Right renal cortex interstitium (tissue), 3 donors: Measurements from ENCODE around the gene GTPBP10. TPM values are rescaled to one million over a fixed set of nuclear protein-coding genes. Genes with fewer than 3 reads are reported as not detected.
"Not testable (repeated sequence)": the region's sequence is repeated elsewhere in the genome, so short reads cannot be mapped to it uniquely, and the experiment has no call there.

Experiments
- DNase-seq, 3 donors: peaks; one replicate each; pipeline ENCODE4 v3.0.0-alpha.2; 2013; ENCODE audit warnings: low read depth in 3 of 3, low spot score in 2 of 3
- polyA plus RNA-seq, 3 donors: library from polyadenylated mRNA; unstranded; fragments of 120-200 nt; gene quantifications; one replicate each; pipeline ENCODE4 v1.2.1, GENCODE V29; 2013; ENCODE audit not compliant: insufficient read length in 3 of 3

GTPBP10 gene, protein sequence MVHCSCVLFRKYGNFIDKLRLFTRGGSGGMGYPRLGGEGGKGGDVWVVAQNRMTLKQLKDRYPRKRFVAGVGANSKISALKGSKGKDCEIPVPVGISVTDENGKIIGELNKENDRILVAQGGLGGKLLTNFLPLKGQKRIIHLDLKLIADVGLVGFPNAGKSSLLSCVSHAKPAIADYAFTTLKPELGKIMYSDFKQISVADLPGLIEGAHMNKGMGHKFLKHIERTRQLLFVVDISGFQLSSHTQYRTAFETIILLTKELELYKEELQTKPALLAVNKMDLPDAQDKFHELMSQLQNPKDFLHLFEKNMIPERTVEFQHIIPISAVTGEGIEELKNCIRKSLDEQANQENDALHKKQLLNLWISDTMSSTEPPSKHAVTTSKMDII
- polyA plus RNA-seq: 10 to 100 TPM; 26.8 to 28.6 (median 27.8) TPM

DNA sequence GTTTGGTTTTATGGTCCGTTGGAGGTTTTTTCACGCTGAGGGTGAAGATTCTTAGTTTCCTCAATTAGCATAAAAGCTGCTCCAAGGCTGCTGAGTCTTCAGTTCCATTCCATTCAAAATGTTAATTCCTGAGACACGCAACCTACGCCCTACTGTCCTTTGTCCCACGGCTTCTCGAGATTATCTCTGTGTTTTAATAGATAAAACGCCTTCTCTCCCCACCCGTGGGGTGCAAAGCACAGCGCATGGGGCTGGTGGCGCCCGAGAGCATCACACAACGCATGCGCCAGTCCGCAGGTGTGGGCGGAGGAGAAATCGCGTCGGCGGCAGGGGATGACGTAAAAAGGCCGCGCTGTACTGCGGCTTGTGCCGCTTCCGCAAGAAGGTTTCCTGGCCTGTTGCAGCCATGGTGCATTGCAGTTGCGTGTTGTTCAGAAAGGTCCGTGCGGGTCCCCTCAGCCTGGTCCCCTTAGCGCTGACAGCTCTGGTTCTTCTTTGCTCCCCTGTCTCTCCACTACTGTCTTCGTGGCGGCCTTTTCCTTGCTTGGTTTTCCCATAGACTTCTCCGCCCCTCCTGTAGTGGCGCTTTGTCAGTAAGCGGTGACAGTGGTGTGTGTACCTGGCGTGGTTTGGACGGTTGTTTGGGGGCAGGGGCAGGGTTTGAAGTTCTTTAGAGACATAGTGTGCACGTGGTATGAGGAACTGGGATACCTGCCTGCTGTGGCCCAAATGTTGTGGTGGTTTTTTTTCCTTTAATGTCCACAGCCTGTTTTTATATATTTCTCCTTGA, at the start of gene GTPBP10:
Gene GTPBP10, plus strand, starts transcription at position 381 of the 790 bp plus-strand sequence. Its CDS starts 26 bp downstream, at position 407.
- DNase-seq: peak; percentile 87 to 88 (median 88)

DNA sequence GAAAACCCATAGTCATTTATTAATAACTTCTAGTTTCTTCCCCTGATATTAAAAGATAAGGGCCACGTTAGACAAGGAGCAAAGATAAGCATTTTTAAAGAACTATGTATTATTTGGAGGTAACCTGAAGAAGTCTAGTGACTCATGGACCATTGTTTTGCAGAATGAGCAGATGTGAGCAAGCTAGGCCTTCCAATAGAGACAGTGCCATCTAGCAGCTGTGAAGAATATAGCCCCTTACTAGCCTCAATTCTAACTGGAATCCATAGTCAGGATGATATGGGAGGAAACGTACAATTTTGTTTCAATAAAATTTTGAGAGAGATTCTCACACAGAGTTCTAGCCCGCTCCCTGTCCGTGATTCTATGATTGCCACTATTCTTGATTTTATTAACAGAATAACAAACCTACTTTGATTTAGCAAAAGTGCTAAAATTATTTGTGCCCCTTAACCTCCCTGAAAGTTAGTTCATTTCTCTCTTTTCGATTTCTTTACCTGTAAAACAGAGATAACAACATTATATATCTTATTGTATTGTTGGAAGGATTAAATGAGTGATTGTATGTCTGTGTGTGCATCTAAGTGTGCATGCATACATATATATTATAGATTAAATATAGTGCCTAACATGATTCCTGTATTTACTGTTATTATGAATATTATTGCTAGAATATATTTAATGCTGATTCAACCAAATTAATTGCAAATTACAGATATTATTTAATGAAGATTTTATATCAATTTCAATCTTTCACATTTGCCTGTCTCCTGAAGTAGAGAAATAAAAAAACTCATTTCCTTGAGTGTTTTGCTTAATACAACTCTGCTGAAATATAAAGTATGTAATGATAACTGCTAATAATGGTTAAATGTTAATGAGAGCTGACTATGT, 48.1 kb upstream of the GTPBP10 start:
- no peak for DNase-seq

DNA sequence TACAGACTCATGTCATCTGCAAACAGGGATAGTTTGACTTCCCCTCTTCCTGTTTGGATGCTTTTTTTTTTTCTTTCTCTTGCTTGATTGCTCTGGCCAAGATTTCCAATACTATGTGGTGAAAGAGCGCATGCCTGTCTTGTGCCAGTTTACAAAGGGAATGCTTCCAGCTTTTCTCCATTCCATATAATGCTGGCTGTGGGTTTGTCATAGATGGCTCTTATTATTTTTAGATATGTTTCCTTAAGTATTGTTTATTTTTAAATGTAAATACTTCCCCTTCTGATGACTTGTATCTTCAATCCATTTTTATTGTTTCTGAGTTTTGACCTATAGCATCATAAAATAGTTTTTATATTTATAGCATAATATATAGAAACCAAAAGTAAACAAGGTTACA, 43.3 kb upstream of the GTPBP10 start:
- no peak for DNase-seq

DNA sequence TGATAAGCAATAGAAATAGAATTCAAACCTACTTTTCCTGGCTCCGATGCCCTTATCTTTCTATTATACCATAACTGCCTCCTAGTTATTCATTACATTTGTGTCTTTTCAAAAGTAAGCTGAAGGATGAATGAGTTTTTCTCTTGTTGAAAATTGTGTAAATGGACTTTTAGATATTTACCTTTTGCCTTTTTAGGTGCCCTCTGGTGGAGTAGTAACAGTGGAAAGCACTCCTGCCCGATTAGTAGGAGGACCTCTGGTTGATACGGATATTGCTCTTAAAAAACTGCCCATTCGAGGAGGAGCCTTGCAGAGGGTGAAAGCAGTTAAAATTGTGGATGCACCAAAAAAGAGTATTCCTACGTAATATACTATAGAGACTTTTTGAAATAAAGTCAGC, 36.6 kb upstream of the GTPBP10 start:
- DNase-seq: no peak

DNA sequence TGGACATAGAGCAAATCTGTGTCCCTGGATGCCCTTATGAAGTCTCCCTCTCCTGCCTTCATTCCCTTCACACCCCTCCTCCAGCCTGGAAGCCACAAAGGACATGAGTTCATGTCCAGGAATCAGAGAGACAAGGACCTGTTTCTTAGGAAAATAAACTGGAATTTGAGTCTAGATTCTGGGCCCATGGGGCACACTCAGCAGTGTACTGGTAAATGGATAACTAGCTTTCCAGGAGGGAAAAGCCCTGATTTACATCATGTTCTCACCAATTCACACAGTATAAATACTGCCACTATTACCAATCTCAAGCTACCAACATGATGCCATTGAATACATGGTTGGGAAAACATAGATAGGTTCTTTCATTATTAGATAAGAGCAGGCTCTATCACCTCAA, 35.3 kb upstream of the GTPBP10 start:
- no peak for DNase-seq

DNA sequence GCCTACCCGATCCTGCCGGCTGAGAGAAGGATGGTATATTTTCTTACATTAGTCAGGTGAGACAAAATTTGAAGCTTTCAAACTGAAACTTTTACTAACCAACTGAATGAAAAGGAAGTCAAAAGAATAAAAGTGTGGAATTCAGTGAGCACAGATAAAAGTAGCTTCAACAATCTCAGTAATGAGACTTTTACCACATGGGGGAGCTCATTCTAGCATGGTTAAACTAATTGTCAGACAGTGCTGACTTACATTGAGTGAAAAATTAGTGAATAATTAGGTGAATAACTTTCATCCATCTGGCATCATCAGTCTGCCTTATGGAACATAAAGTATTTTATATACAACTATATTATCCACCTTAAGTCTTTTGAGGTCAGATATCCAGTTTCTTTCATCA, 33.8 kb upstream of the GTPBP10 start:
- no peak for DNase-seq

DNA sequence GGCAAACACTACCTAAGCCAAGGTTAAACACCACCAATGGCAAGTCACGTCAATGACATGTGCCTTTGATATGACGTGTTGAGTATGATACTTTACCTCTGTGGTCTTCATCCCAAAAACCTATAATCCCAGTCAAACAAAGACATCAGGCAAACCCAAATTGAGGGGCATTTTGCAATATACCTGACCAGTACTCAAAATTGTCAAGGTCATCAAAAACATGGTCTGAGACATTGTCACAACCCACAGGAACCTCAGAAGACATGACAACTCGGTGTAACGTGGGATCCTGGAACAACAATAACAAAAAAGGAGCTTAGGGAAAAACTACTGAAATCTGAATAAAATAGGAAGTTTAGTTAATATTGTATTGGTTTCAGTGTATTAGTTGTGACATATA, 32.6 kb upstream of the GTPBP10 start:
- no peak for DNase-seq

DNA sequence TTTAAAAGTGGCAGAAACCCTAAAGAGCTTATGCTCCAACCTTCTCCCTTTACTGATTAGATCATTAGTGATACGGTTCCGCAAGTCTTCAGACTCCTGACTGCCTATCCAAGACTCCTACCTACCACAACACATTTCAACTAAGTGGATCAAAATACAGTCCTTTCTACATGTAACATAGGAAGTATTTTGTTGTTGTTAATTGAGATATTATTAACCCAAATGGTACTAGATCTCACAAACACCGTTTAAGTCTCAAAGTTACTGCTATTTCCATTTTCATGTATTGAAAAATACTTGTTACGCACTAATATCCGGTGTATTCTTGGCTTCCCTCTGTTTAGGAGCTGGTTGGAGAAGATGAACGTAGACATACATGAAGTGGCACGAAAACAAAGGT, 26.5 kb upstream of the GTPBP10 start:
- DNase-seq: no peak

DNA sequence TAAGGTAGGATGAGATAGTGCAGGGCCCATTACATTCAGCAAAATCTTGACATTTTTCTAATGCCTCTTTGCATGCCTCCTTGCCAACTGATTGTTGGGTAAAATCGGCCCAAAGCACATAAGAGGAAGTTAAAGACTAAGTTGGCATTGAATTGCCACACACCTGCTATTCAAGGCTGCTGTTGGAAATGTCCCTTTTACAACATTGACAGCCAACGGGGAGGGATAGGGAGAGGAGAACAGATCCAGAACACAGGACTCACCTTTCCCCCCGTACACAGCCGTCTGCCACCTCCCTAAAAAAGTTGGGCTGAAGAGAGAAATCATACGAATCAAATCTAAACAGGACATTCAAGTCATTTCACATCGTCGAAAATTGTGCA, 26.1 kb upstream of the GTPBP10 start:
- no peak for DNase-seq

DNA sequence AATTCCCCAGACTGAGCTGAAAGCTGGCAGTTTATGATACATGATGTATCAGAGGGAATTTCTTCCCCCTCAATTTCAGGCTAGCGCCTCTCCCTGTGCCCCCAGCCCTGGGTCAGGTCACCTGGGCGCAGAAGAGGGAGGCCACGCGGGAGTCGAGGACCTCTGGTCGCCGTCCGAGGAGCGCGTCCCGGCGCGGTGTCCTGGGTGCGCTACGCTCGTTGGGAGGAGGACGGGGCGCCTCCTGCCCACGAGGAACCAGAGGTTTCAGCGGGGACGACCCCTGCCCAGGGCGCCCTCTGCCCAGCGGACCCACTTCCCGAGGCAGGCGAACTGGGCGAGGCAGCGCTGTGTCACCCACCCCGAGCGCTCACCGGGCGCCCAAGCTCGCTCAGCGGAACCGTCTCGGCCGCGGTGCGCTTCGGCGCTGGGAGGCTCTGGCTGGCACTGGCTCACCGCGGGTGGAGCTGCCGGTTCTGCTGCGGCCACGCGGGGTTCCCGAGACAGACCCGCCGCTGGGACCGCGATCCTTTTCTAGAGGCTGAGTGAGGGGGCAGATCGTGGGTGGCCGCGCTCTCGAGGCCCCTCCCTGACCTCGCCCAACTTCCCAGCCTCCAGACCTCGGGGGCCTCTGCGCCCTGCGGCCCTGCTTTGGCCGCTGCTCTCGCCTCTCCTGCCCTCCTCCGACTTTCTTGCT, 25.6 kb upstream of the GTPBP10 start, which contains the start of gene FAM237B:
Gene FAM237B, minus strand, starts transcription at position 504 of the 694 bp plus-strand sequence. CDS start 1,556 bp downstream, outside the sequence.
- no peak for DNase-seq

DNA sequence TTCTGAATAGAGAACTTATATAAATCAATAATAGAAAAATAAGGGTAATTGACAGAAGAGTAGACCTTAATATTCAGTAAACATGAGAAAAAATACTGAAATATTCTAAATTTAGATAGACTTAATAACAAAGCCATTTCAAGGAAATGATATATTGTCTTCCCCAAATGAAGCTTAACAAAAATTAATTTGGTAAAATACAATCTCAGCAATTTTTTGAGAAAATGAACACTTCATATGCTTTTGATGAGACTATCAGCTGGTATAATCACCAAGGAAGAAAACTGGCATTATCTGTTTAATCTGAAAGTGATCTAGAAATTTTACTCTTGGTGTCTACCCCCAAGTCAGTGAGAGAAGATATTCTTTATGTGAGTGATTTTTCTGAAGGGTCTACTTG, 23.7 kb upstream of the GTPBP10 start:
- no peak for DNase-seq

DNA sequence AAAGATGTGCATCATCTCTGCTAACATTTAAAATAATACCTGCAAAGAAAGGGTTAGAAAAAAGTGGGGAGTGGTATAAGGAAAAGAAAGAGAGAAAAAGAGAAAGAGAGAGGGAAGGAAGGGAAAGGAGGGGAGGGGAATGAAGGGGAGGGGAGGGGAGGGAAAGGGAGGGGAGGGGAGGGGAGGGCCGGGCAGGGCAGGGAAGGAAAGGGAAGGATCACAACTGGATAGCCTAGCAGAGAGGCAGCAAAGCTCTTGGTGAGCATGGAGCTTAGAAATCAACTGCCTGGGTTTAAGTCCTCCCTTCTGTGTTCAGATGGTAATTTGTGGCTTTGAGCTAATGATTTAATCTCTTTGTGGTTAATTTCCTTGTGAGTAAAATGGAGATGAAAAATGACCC, 20.0 kb upstream of the GTPBP10 start:
- DNase-seq: no peak

DNA sequence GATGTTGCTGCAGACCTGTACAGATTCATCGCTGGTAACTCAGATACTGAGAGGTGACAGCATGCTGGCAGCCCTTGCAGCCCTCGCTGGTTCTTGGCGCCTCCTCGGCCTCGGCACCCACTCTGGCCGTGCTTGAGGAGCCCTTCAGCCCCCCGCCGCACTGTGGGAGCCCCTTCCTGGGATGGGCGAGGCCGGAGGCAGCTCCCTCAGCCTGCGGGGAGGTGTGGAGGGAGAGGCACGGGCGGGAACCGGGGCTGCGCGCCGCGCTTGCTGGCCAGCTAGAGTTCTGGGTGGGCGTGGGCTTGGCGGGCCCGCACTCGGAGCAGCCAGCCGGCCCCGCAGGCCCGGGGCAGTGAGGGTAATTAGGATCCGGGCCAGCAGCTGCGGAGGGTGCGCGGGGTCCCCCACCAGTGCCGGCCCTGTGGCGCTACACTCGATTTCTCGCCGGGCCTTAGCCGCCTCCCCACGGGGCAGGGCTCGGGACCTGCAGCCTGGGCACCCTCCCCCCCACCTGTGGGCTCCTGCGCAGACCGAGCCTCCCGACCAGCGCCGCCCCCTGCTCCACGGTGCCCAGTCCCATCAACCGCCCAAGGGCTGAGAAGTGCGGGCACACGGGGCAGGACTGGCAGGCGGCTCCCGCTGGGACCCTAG, 12.2 kb upstream of the GTPBP10 start:
- DNase-seq: no peak

DNA sequence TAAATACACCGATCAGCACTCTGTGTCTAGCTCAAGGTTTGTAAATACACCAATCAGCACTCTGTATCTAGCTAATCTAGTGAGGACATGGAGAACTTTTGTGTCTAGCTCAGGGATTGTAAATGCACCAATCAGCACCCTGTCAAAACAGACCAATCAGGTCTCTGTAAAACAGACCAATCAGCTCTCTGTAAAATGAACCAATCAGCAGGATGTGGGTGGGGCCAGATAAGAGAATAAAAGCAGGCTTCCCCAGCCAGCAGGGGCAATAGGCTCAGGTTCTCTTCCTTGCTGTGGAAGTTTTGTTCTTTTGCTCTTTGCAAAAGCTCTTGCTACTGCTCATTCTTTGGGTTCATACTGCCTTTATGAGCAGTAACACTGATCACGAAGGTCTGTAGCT, 11.6 kb upstream of the GTPBP10 start:
- not testable (repeated sequence) for DNase-seq

DNA sequence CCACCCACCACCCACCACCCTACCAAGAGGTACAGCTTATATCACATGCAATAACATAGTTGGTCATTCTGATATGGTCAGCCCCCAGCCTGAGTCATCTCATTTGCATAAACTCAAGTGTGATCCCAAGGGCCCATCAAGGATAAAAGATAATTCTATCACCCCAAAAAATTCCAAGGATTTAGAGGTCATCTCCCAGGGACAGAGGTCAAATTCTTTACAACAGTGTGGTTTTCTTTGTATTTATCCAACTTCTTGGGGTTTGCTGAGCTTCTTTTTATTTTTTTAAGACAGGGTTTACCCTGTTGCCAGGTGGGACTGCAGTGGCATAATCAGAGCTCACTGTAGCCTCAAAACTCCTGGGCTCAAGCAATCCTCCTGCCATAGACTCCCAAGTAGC, 9.4 kb upstream of the GTPBP10 start:
- DNase-seq: no peak

DNA sequence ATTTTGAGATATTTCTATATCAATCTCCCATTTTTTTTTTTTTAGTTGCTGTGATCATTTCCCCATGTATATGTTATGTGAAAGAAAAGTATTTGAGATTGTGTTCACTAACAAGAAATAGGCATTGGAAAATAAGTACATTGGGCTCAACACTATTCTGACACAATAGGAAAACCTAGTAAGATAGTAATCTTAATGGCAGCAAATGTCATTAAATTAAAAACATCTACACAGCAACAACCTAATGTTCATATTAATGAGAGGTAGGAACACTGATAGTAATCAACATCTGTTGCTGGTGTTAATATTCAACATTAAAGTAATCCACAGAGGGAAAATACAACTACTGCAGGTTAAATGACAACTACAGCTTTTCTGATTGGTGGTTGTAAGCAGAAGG, 1.5 kb upstream of the GTPBP10 start:
- no peak for DNase-seq

DNA sequence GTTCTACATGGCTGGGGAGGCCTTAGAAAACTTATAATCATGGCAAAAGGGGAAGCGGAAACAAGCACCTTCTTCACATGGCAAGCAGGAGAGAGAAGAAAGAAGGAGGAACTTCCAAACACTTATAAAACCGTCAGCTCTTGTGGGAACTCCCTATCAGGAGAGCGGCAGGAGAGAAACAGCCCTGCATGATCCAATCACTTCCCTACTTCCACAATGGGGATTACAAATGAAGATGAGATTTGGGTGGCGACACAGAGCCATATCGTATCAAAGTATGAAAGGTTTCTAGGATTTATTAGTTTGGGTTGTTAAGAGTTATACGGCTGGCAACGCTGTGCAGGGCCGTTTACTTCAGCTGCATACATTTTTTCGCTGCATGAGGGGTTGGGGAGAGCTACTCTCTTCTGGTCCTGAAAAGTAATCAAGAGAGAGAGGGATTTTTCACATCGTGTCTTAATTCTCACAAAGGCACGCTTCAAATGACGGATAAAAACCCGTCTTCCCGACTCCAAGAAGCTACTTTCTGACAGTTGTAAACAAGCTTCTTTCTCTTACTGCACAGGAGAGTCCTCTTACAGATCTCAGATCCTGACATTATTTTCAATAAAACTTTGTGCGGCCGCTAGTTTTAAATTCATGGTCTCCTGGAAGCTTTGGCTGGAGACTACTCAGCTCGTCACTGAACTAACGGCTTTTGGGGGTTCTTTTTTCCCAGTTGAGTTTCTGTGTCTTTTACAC, 751 bp upstream of the GTPBP10 start:
- DNase-seq: peak; percentile 32 to 36 (median 36)

DNA sequence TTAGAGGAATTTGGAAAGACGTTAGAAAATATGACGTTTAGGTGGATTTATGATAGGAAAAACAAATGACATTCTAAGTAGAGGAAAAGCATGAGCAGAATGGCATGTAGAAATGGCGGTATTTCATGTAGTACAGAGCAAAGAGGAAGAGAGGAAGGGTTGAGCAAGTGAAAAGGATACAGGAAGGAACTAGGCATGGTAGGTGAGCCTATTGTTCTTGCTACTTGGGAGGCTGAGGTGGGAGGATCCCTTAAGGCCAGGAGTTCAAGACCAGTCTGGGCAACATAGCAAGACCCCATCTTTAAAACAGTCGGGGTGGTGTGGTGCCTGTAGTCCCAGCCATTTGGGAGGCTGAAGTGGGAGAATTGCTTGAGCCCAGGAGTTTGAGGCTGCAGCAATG, 1.2 kb downstream of the GTPBP10 start:
- no peak for DNase-seq

DNA sequence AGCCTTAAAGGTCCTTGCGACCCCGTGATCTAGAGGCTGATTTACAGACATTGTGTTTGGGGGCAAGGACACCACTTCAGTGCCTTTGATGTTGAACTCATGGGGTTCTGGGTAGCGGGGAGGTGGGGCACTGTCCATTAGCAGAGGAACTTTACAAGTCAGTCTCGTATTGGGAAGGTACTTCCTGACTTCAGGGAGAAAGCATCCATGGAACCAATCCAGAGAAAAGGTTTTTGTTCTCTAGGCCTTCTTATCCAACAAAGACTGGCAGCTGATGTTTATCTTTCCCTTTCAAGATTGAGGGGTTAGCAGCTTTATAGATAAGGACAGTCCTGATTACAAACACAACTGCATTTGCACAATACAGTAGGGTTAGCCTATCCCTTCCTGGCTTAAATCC, 2.8 kb downstream of the GTPBP10 start:
- DNase-seq: no peak
